Endothelial cell of umbilical vein (primary cell): ENCODE data around the gene NUDT22. TPM values are rescaled to one million over a fixed set of nuclear protein-coding genes. Genes with fewer than 3 reads are reported as not detected.

ENCODE experiments used
- BruUV-seq: library from RNA; stranded (reverse); fragments of 400-500 nt; replicated peaks from 2 replicates; lab custom pipeline; 2021; lab: Mats Ljungman, UMichigan
- CTCF ChIA-PET: fragments of 300-600, 350-600 bp; sonication (Branson Sonifier 250); formaldehyde crosslinking; loops from one replicate; lab custom pipeline; 2021; ENCODE audit warnings: antibody characterized with exemption, inconsistent platforms; lab: Charles Lee
- POLR2A ChIA-PET: fragments of 300-600, 350-600 bp; sonication (Branson Sonifier 250); formaldehyde crosslinking; loops from one replicate; lab custom pipeline; 2021; ENCODE audit warnings: antibody characterized with exemption, inconsistent platforms; lab: Charles Lee
- DNase-seq: peaks from one replicate; pipeline ENCODE4 v3.0.0-alpha.2; 2011; ENCODE audit warnings: low read depth, low spot score
- FAIRE-seq: peaks from 2 replicates; lab custom pipeline; 2011; peaks lifted over from hg19 to GRCh38; lab: Jason Lieb, UNC
- H2AFZ ChIP-seq: 2 replicates; pipeline ENCODE4 v1.6.0; 2012; ENCODE audit warnings: low read depth, low read length, control low read depth, inconsistent platforms
- H3K27ac ChIP-seq: 2 replicates; pipeline ENCODE4 v1.5.1; 2011; ENCODE audit warnings: low read depth, mild to moderate bottlenecking, control low read depth, low read length, moderate library complexity; ENCODE audit not compliant: insufficient read depth
- H3K27me3 ChIP-seq, 2 experiments: 2 replicates each; pipeline versions ENCODE4 v1.6.0 to v1.6.1; 2011; ENCODE audit warnings: low read length in 2 of 2, mixed read lengths in 1 of 2; ENCODE audit not compliant: control insufficient read depth in 2 of 2, insufficient read depth in 2 of 2
- H3K36me3 ChIP-seq, 2 experiments: 2 replicates in 1 of 2; 3 replicates in 1 of 2; pipeline ENCODE4 v1.5.1; 2011; ENCODE audit warnings: low read length in 2 of 2, mild to moderate bottlenecking in 1 of 2, moderate library complexity in 1 of 2; ENCODE audit not compliant: control insufficient read depth in 2 of 2, insufficient read depth in 2 of 2; ENCODE audit errors: extremely low read depth in 1 of 2
- H3K4me1 ChIP-seq: 3 replicates; pipeline ENCODE4 v1.5.1; 2011; ENCODE audit warnings: mild to moderate bottlenecking, low read length; ENCODE audit not compliant: control insufficient read depth, insufficient read depth; ENCODE audit errors: extremely low read depth
- H3K4me2 ChIP-seq: 2 replicates; pipeline ENCODE4 v1.6.1; 2011; ENCODE audit warnings: low read length, control low read depth, mixed read lengths; ENCODE audit not compliant: insufficient read depth
- H3K4me3 ChIP-seq, 3 experiments: fragments of 200-600 bp in 1 of 3; sonication (generic), shearing (Covaris generic) in 1 of 3; replicated peaks in 1 of 3; 2 replicates each; pipeline ENCODE4 v1.5.1; 2011 to 2016; ENCODE audit warnings: control low read depth in 3 of 3, low read length in 3 of 3, mild to moderate bottlenecking in 2 of 3, inconsistent platforms in 1 of 3, low read depth in 1 of 3, moderate library complexity in 1 of 3; ENCODE audit not compliant: insufficient read depth in 1 of 3
- H3K79me2 ChIP-seq: 2 replicates; pipeline ENCODE4 v1.6.0; 2012; ENCODE audit warnings: low read length, inconsistent platforms; ENCODE audit not compliant: control insufficient read depth, insufficient read depth
- H3K9ac ChIP-seq: replicated peaks from 2 replicates; pipeline ENCODE3; 2011; ENCODE audit warnings: low read length, control low read depth; ENCODE audit not compliant: insufficient read depth; ENCODE audit errors: extremely low read depth
- H3K9me1 ChIP-seq: replicated peaks from 3 replicates; pipeline ENCODE4 v1.6.0; 2011; ENCODE audit warnings: mild to moderate bottlenecking, low read length; ENCODE audit not compliant: control insufficient read depth, insufficient read depth; ENCODE audit errors: extremely low read depth
- H3K9me3 ChIP-seq: replicated peaks from 2 replicates; pipeline ENCODE4 v1.5.1; 2012; ENCODE audit warnings: low read length, inconsistent platforms; ENCODE audit not compliant: control insufficient read depth, insufficient read depth
- H4K20me1 ChIP-seq: replicated peaks from 2 replicates; pipeline ENCODE3; 2011; ENCODE audit warnings: mild to moderate bottlenecking, low read length; ENCODE audit not compliant: control insufficient read depth, insufficient read depth; ENCODE audit errors: extremely low read depth
- CTCF ChIP-seq, 2 donors: IDR thresholded peaks; 1 replicate in 1 of 2; 2 replicates in 1 of 2; pipeline ENCODE4 v1.5.1; 2011; ENCODE audit warnings: low read length in 2 of 2, mild to moderate bottlenecking in 2 of 2, moderate library complexity in 2 of 2, control low read depth in 1 of 2, inconsistent platforms in 1 of 2, low read depth in 1 of 2; ENCODE audit not compliant: insufficient read depth in 1 of 2; ENCODE audit errors: extremely low read depth in 1 of 2
- GATA2 ChIP-seq: IDR thresholded peaks from 2 replicates; pipeline ENCODE4 v1.7.0; 2011; ENCODE audit warnings: low read depth, mild to moderate bottlenecking, moderate library complexity, mixed read lengths, low read length; ENCODE audit not compliant: insufficient read length, insufficient read depth
- JUN ChIP-seq: IDR thresholded peaks from 2 replicates; pipeline ENCODE4 v1.6.1; 2011; ENCODE audit warnings: borderline replicate concordance, low read depth; ENCODE audit not compliant: insufficient read length, insufficient read depth
- MAX ChIP-seq: IDR thresholded peaks from 2 replicates; pipeline ENCODE4 v1.6.1; 2011; ENCODE audit not compliant: insufficient read depth, insufficient read length
- MYC ChIP-seq: IDR thresholded peaks from one replicate; pipeline ENCODE4 v1.6.1; 2011; ENCODE audit warnings: mild to moderate bottlenecking, low read depth, low read length
- POLR2AphosphoS5 ChIP-seq: IDR thresholded peaks from 2 replicates; pipeline ENCODE4 v1.6.1; 2012; ENCODE audit warnings: low read depth, mild to moderate bottlenecking, control low read depth, low read length, moderate library complexity; ENCODE audit not compliant: insufficient read depth
- dilution Hi-C: fragments of 300-500 bp; cut with MboI; formaldehyde crosslinking; loops from one replicate; pipeline ENCODE4 v1.15.0; 2019; ENCODE audit warnings: low sequenced_read_pairs; ENCODE audit not compliant: extremely low pct_ligation_motif_present
- intact Hi-C: fragments of 100-400 bp; cut with micrococcal nuclease; formaldehyde crosslinking; loops from one replicate; pipeline ENCODE4 v1.10.0; 2022
- polyA plus RNA-seq, 4 experiments: library from polyadenylated mRNA; depleted of rRNA in 3 of 4; stranded (reverse) in 3 of 4; unstranded in 1 of 4; fragments of >200 nt; gene quantifications; 2 replicates each; pipeline versions ENCODE4 v1.2.1 to v1.2.3, GENCODE V29; 2011 to 2012; ENCODE audit warnings: missing spikeins in 1 of 4
- total RNA-seq: library from RNA; stranded (reverse); gene quantifications from 2 replicates; pipeline ENCODE4 v1.2.3, GENCODE V29; 2021

NUDT22 gene
- total and polyA plus RNA-seq, 2 donors (not counting 3 experiments of a cell fraction or from before 2014, with no cell fraction given), result 37.8 to 54.8 TPM

- Histone ChIP-seq H3K9me3 (no peaks in the 10 kb centered on the region), H3K4me1 (no peaks in the 10 kb centered on the region), H3K27me3 (no peaks in the 10 kb centered on the region), H4K20me1 (no peaks in the 10 kb centered on the region), H3K4me2 (no peak overlapping the region), H3K9ac (no peak overlapping the region), H3K9me1 (no peaks in the 10 kb centered on the region), H3K79me2 (no peaks in the 10 kb centered on the region), H3K36me3 (peaks cover 0 to 3% of the 10 kb centered on the region in 2 experiments), H3K27ac (no peak overlapping the region), H3K4me3 (no peak overlapping the region), H2AFZ (no peak overlapping the region)
- ChIA-PET CTCF (interaction anchor here (0.5 to 4.6 kb wide), 4 partner anchors 11 to 84 kb away, joined by 3 to 40 read pairs (median 3); partner anchors contain the start of gene FERMT3), POLR2A (no interaction called here)
- intact Hi-C loops (no loop called here), dilution Hi-C loops (no loop called here)
- no peak for TF ChIP-seq MAX
- no peak for TF ChIP-seq CTCF (IDR thresholded peaks at IDR 0.05; ENCODE audit: extremely low read depth in 1 of 2, insufficient read depth in 1 of 2, low read depth in 1 of 2, low read length in 2 of 2)
- no peak for TF ChIP-seq MYC
- no peak for TF ChIP-seq GATA2
- TF ChIP-seq POLR2AphosphoS5, result no peak
- TF ChIP-seq JUN, result no peak
- no TSS peak for BruUV-seq
- FAIRE-seq, result no peak
- no peak for DNase-seq
Measured at GRCh38 chr11:64216879-64217278, 9.2 kb upstream of the NUDT22 start.
